GM23338 (cell line): ENCODE data around the gene GRIK5. TPM values are rescaled to one million over a fixed set of nuclear protein-coding genes. Genes with fewer than 3 reads are reported as not detected.

Source experiments
- ATAC-seq: fragments of 200-7000 bp; cut with Tn5 transposase; 3 replicates; pipeline ENCODE4 v1.9.1; 2020
- DNase-seq: peaks from one replicate; pipeline ENCODE4 v3.0.0-alpha.2; 2015; ENCODE audit warnings: low spot score
- H2AFZ ChIP-seq: fragments of 200-600 bp; sonication (generic); 2 replicates; pipeline ENCODE4 v1.8.0; 2016; ENCODE audit warnings: antibody characterized with exemption, mild to moderate bottlenecking, moderate library complexity
- H3F3A ChIP-seq: fragments of 200-600 bp; sonication (generic); replicated peaks from 2 replicates; pipeline ENCODE4 v1.8.0; 2017; ENCODE audit warnings: antibody characterized with exemption, mixed run types, low read depth
- H3K27ac ChIP-seq: fragments of 200-600 bp; sonication (generic); 2 replicates; pipeline ENCODE4 v1.6.1; 2016; ENCODE audit warnings: low read depth
- H3K27me3 ChIP-seq: fragments of 200-600 bp; sonication (generic); 2 replicates; pipeline ENCODE4 v1.8.0; 2016; ENCODE audit warnings: mild to moderate bottlenecking, mixed run types, moderate library complexity; ENCODE audit not compliant: insufficient read depth
- H3K36me3 ChIP-seq: fragments of 200-600 bp; sonication (generic); 2 replicates; pipeline ENCODE4 v1.8.0; 2016; ENCODE audit warnings: mild to moderate bottlenecking; ENCODE audit not compliant: insufficient read depth
- H3K4me1 ChIP-seq: fragments of 200-600 bp; sonication (generic); 2 replicates; pipeline ENCODE4 v1.8.0; 2016; ENCODE audit warnings: mild to moderate bottlenecking, moderate library complexity; ENCODE audit not compliant: insufficient read depth
- H3K4me2 ChIP-seq: fragments of 200-600 bp; sonication (generic); 2 replicates; pipeline ENCODE4 v1.7.1; 2017; ENCODE audit warnings: mixed run types
- H3K4me3 ChIP-seq: fragments of 200-600 bp; sonication (generic); 2 replicates; pipeline ENCODE4 v1.6.1; 2016; ENCODE audit warnings: mixed run types
- H3K79me2 ChIP-seq: fragments of 200-600 bp; sonication (generic); replicated peaks from 2 replicates; pipeline ENCODE4 v1.8.0; 2017; ENCODE audit warnings: mild to moderate bottlenecking; ENCODE audit not compliant: insufficient read depth
- H3K9me2 ChIP-seq: fragments of 200-600 bp; sonication (generic); 2 replicates; pipeline ENCODE4 v1.8.0; 2017; ENCODE audit not compliant: insufficient read depth
- H4K20me1 ChIP-seq: fragments of 200-600 bp; sonication (generic); replicated peaks from 2 replicates; pipeline ENCODE4 v1.8.0; 2017; ENCODE audit warnings: mild to moderate bottlenecking; ENCODE audit not compliant: insufficient read depth
- H3K27ac Mint-ChIP-seq: 2 replicates; pipeline ENCODE4 v1.8.0; 2020; ENCODE audit warnings: inconsistent platforms, mild to moderate bottlenecking, moderate library complexity, mixed read lengths
- H3K27me3 Mint-ChIP-seq: 3 replicates; pipeline ENCODE4 v1.8.0; 2022; ENCODE audit warnings: low read depth, mild to moderate bottlenecking, moderate library complexity, mixed read lengths, inconsistent platforms; ENCODE audit not compliant: insufficient read depth, poor library complexity
- H3K36me3 Mint-ChIP-seq: 3 replicates; pipeline ENCODE4 v1.8.0; 2021; ENCODE audit warnings: low read depth, mild to moderate bottlenecking, inconsistent platforms, moderate library complexity, mixed read lengths
- H3K4me1 Mint-ChIP-seq: 3 replicates; pipeline ENCODE4 v1.8.0; 2020; ENCODE audit warnings: mild to moderate bottlenecking, inconsistent platforms, mixed read lengths
- H3K4me3 Mint-ChIP-seq: 3 replicates; pipeline ENCODE4 v1.8.0; 2021; ENCODE audit warnings: moderate library complexity, mild to moderate bottlenecking, inconsistent platforms, mixed read lengths
- H3K9me3 Mint-ChIP-seq: 3 replicates; pipeline ENCODE4 v1.8.0; 2020; ENCODE audit warnings: moderate library complexity, mild to moderate bottlenecking, inconsistent platforms, mixed read lengths
- CREB1 ChIP-seq: fragments of 250-450 bp; sonication (Bioruptor Pico); IDR thresholded peaks from 2 replicates; pipeline ENCODE4 v1.5.0; 2020; ENCODE audit warnings: low read depth, mild to moderate bottlenecking, moderate library complexity
- CTCF ChIP-seq, 2 experiments: fragments of 200-600 bp in 1 of 2; sonication (generic) in 1 of 2; conservative IDR thresholded peaks; 2 replicates each; pipeline versions ENCODE4 v1.5.1 to v1.6.1; 2016 to 2017; ENCODE audit warnings: antibody characterized with exemption in 2 of 2, low read depth in 2 of 2, mild to moderate bottlenecking in 2 of 2, moderate library complexity in 1 of 2
- EZH2 ChIP-seq: fragments of 200-600 bp; sonication (generic); IDR thresholded peaks from one replicate; pipeline ENCODE4 v1.8.0; 2017; ENCODE audit warnings: antibody characterized with exemption, mild to moderate bottlenecking, low read depth; ENCODE audit not compliant: unreplicated experiment
- EZH2phosphoT487 ChIP-seq: fragments of 200-600 bp; sonication (generic); IDR thresholded peaks from one replicate; pipeline ENCODE4 v1.8.1; 2018; ENCODE audit warnings: antibody characterized with exemption; ENCODE audit not compliant: unreplicated experiment
- JUNB ChIP-seq: IDR thresholded peaks from one replicate; pipeline ENCODE4 v1.6.1; 2016; ENCODE audit warnings: antibody characterized with exemption; ENCODE audit not compliant: unreplicated experiment
- NANOG ChIP-seq: IDR thresholded peaks from 2 replicates; pipeline ENCODE4 v1.6.1; 2016; ENCODE audit warnings: antibody characterized with exemption, borderline replicate concordance
- POLR2AphosphoS5 ChIP-seq: IDR thresholded peaks from 2 replicates; pipeline ENCODE4 v1.6.1; 2016; ENCODE audit warnings: antibody characterized with exemption, low read depth
- STAT1 ChIP-seq: IDR thresholded peaks from one replicate; pipeline ENCODE4 v1.6.1; 2016; ENCODE audit warnings: antibody characterized with exemption; ENCODE audit not compliant: unreplicated experiment
- ZNF114 ChIP-seq: fragments of 250-450 bp; sonication (Bioruptor Pico); IDR thresholded peaks from 2 replicates; pipeline ENCODE4 v1.5.0; 2020; ENCODE audit warnings: mild to moderate bottlenecking, moderate library complexity
- ZNF331 ChIP-seq: fragments of 250-450 bp; sonication (Bioruptor Pico); IDR thresholded peaks from 2 replicates; pipeline ENCODE4 v1.5.0; 2020; ENCODE audit warnings: low read depth, mild to moderate bottlenecking, moderate library complexity
- ZNF462 ChIP-seq: fragments of 250-450 bp; sonication (Bioruptor Pico); IDR thresholded peaks from 2 replicates; pipeline ENCODE4 v1.5.0; 2020; ENCODE audit warnings: mild to moderate bottlenecking, moderate library complexity
- polyA plus RNA-seq: library from polyadenylated mRNA; unstranded; fragments of >200 nt; fragmentation: Nextera tagmentation; extraction: Ambion mirVana; gene quantifications from 2 replicates; pipeline ENCODE4 v1.2.1, GENCODE V29; 2016
- total RNA-seq: library from RNA; depleted of rRNA; stranded (reverse); fragments of >200 nt; shearing (Covaris generic); gene quantifications from 2 replicates; pipeline ENCODE4 v1.2.3, GENCODE V29; 2014
- TF ChIP-seq, protein P1 (sequence below): IDR thresholded peaks from 2 replicates; pipeline ENCODE4 v1.6.1; 2016; ENCODE audit warnings: antibody characterized with exemption
- TF ChIP-seq, protein P2 (sequence below): IDR thresholded peaks from one replicate; pipeline ENCODE4 v1.6.1; 2018; ENCODE audit warnings: antibody characterized with exemption; ENCODE audit not compliant: unreplicated experiment

Gene GRIK5
- total and polyA plus RNA-seq, 2 experiments from 2014 or later, result 5.1 to 42.5 TPM

DNA sequence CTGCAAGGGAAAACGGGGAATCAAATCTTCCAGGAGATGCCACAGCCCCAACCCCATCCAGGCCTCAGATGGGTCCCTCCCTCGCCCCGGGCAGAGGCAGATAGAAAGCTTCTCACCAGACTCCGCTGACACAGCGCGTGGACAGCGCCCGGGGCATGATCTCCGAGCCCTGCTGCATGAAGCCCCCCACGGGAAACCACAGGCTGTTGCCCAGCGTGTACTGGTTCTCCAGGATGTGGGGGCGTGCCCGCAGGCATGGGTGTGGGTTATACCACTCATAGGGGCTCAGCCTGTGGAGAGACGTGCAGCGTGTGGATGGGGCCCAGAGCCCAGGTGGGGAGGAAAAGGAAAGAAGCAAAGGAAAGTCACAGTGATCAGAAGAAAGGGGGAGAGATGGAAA is 48.8 kb downstream of the GRIK5 start:
- Histone ChIP-seq H3K4me3 (no peak overlapping the region), H3K4me2 (no peak overlapping the region), H3K27ac (no peak overlapping the region), H4K20me1 (no peaks in the 10 kb centered on the region; the same call in none of the 2 replicates), H3K4me1 (no peaks in the 10 kb centered on the region), H2AFZ (no peak overlapping the region), H3F3A (no peaks in the 10 kb centered on the region), H3K9me2 (no peaks in the 10 kb centered on the region), H3K79me2 (no peaks in the 10 kb centered on the region), H3K27me3 (no peaks in the 10 kb centered on the region), H3K36me3 (no peaks in the 10 kb centered on the region)
- Mint-ChIP-seq H3K4me3 (no peak overlapping the region; the same call in 2 of the 3 replicates), H3K27ac (no peak overlapping the region), H3K9me3 (no peaks in the 10 kb centered on the region), H3K4me1 (peaks cover 4% of the 10 kb centered on the region; the same call in 1 of the 3 replicates), H3K27me3 (no peaks in the 10 kb centered on the region), H3K36me3 (peaks cover 52% of the 10 kb centered on the region)
- DNase-seq, result no peak
- TF ChIP-seq CTCF (conservative IDR thresholded peaks at IDR 0.05; ENCODE audit: low read depth in 2 of 2) (no peak), JUNB (no peak), ZNF462 (CRISPR knock-in tag) (no peak), STAT1 (no peak), ZNF331 (CRISPR knock-in tag) (no peak), CREB1 (CRISPR knock-in tag) (no peak), ZNF114 (no peak), NANOG (no peak), POLR2AphosphoS5 (no peak), EZH2 (no peak), EZH2phosphoT487 (no peak)
- TF ChIP-seq, protein P1, sequence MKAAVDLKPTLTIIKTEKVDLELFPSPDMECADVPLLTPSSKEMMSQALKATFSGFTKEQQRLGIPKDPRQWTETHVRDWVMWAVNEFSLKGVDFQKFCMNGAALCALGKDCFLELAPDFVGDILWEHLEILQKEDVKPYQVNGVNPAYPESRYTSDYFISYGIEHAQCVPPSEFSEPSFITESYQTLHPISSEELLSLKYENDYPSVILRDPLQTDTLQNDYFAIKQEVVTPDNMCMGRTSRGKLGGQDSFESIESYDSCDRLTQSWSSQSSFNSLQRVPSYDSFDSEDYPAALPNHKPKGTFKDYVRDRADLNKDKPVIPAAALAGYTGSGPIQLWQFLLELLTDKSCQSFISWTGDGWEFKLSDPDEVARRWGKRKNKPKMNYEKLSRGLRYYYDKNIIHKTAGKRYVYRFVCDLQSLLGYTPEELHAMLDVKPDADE, result no peak
- TF ChIP-seq, protein P2, sequence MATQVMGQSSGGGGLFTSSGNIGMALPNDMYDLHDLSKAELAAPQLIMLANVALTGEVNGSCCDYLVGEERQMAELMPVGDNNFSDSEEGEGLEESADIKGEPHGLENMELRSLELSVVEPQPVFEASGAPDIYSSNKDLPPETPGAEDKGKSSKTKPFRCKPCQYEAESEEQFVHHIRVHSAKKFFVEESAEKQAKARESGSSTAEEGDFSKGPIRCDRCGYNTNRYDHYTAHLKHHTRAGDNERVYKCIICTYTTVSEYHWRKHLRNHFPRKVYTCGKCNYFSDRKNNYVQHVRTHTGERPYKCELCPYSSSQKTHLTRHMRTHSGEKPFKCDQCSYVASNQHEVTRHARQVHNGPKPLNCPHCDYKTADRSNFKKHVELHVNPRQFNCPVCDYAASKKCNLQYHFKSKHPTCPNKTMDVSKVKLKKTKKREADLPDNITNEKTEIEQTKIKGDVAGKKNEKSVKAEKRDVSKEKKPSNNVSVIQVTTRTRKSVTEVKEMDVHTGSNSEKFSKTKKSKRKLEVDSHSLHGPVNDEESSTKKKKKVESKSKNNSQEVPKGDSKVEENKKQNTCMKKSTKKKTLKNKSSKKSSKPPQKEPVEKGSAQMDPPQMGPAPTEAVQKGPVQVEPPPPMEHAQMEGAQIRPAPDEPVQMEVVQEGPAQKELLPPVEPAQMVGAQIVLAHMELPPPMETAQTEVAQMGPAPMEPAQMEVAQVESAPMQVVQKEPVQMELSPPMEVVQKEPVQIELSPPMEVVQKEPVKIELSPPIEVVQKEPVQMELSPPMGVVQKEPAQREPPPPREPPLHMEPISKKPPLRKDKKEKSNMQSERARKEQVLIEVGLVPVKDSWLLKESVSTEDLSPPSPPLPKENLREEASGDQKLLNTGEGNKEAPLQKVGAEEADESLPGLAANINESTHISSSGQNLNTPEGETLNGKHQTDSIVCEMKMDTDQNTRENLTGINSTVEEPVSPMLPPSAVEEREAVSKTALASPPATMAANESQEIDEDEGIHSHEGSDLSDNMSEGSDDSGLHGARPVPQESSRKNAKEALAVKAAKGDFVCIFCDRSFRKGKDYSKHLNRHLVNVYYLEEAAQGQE, result no peak
- ATAC-seq, result no peak
